ENCODE data around the gene TOMM7. TPM values are rescaled to one million over a fixed set of nuclear protein-coding genes. Genes with fewer than 3 reads are reported as not detected.

TOMM7 gene
- 123 and 201 TPM in 2 replicates for total RNA-seq

DNA sequence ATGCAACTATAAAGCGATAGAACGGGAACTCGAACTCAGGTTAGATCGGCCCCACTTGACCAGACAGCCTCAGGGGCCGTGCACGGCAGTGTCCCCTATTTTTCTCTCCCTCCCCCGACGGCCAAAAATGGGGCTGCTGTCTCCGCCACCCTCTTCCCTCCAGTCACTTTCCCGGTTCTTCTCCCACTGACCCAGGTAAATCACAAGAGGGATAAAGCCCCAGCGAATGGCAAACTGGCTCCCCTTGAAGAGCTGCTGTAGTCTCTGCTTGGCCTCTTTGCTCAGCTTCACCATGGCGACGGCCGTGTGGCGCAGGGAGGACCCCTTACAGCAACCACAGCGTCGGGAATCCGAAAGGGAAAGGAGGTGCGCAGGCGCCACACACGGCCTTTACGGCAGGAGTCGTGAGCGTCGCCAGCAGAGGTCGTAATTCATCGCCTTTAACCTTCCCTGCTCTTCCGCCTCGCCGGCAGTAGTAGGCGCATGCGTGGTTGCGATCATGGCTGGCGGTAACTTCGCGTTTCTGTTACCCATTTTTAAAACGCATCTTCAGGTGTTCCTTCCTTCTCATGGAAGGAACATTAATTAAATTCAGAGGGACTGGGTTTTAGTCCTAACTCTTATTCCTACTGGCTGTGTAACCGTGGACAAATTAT, at the start of gene TOMM7:
Gene TOMM7 (minus strand): TSS at position 364 of the 656 bp plus-strand sequence. CDS start 70 bp downstream, at position 294.

Other genes with a start within 250 kb of the TOMM7 start
- 23.1 TPM in 1 of 2 replicates, not detected in the other for gene IL6, start 95.6 kb downstream of the TOMM7 start, total RNA-seq
- 21.1 and 23.4 TPM in 2 replicates for gene HYCC1, start 191.3 kb upstream of the TOMM7 start, total RNA-seq